Lower lobe of right lung (tissue), 2 donors: ENCODE data around the gene CMC1. TPM values are rescaled to one million over a fixed set of nuclear protein-coding genes. Genes with fewer than 3 reads are reported as not detected.
A peak's percentile ranks its signal among the peaks of the same experiment; 100 is the strongest.

Experiments
- ATAC-seq, 2 donors: fragments of 200-7000 bp; cut with Tn5 transposase; one replicate each; pipeline ENCODE4 v1.9.1; 2020 to 2022; ENCODE audit warnings: mild to moderate bottlenecking in 2 of 2, moderate library complexity in 2 of 2
- DNase-seq: peaks from one replicate; pipeline ENCODE4 v3.0.0-alpha.2; 2020
- H3K27ac ChIP-seq: fragments of 200-600 bp; one replicate; pipeline ENCODE4 v1.8.0; 2022
- H3K27me3 ChIP-seq: fragments of 200-600 bp; one replicate; pipeline ENCODE4 v1.8.0; 2022; ENCODE audit warnings: low read depth
- H3K36me3 ChIP-seq: fragments of 200-600 bp; one replicate; pipeline ENCODE4 v1.8.0; 2022; ENCODE audit warnings: mild to moderate bottlenecking
- H3K4me1 ChIP-seq: fragments of 200-600 bp; one replicate; pipeline ENCODE4 v1.8.0; 2022
- H3K4me3 ChIP-seq: fragments of 200-600 bp; one replicate; pipeline ENCODE4 v1.8.0; 2022; ENCODE audit warnings: mild to moderate bottlenecking
- H3K9me3 ChIP-seq: fragments of 200-600 bp; one replicate; pipeline ENCODE4 v1.8.0; 2022
- CTCF ChIP-seq: fragments of 200-600 bp; IDR thresholded peaks from one replicate; pipeline ENCODE4 v1.8.0; 2022; ENCODE audit warnings: antibody characterized with exemption, mild to moderate bottlenecking
- intact Hi-C: fragments of 100-400 bp; cut with DNase I; formaldehyde crosslinking; loops from one replicate; pipeline ENCODE4 v1.11.0; 2022
- total RNA-seq: library from RNA; stranded (reverse); fragmentation: NEBNext Ultra II Directional; extraction: Animal tissue kit (Norgen Biotek cat#: 25700); gene quantifications from one replicate; pipeline ENCODE4 v1.2.1, GENCODE V29; 2021
- donor health status: DM: no; HTN: yes; CAD: no; lungs with severe emphysema.

Gene CMC1
- total RNA-seq, 1 donor from 2014 or later: 23.6 TPM

- ATAC-seq (peak; percentile 94 to 95), DNase-seq (no peak)
- H3K36me3 ChIP-seq: no peaks in the 10 kb centered on the region
- peaks cover 53% of the 10 kb centered on the region for H3K4me1 ChIP-seq
- H3K9me3 ChIP-seq: peaks cover 5% of the 10 kb centered on the region
- H3K27me3 ChIP-seq: no peaks in the 10 kb centered on the region
- TF ChIP-seq CTCF: no peak
- H3K27ac ChIP-seq: peak overlapping the region; percentile 100
- intact Hi-C loops: no loop called here
- H3K4me3 ChIP-seq: peak overlapping the region; percentile 76
These were observed 106.8 kb downstream of the CMC1 start for GRCh38 chr3:28348265-28348628.

GRCh38 chr3:28348629-28349468, 107.4 kb downstream of the CMC1 start, which contains the start of the genes AZI2 and ZCWPW2:
AZI2 (minus strand) TSS chr3:28348824; CDS start chr3:28340617, 8,207 bp downstream.
ZCWPW2 (plus strand) TSS chr3:28348721; CDS start chr3:28413069, 64,348 bp downstream.
- Histone ChIP-seq H3K4me1 (peaks cover 47% of the 10 kb centered on the region), H3K9me3 (peaks cover 5% of the 10 kb centered on the region), H3K27me3 (no peaks in the 10 kb centered on the region), H3K36me3 (no peaks in the 10 kb centered on the region), H3K4me3 (peak within 1 kb of the TSS; percentile 76), H3K27ac (peak within 1 kb of the TSS; percentile 100)
- DNase-seq (peak; percentile 97), ATAC-seq (peak; percentile 98)
- TF ChIP-seq CTCF: peak; percentile 37
- intact Hi-C loops: no loop called here

GRCh38 chr3:28349469-28350000, 108.1 kb downstream of the CMC1 start:
- no peak for DNase-seq
- ATAC-seq: peak in 1 of 2 donors; percentile 14
- peak; percentile 5 for TF ChIP-seq CTCF

More at GRCh38 chr3:28349469-28350000, 108.1 kb downstream of the CMC1 start:
- intact Hi-C loops: no loop called here
- Histone ChIP-seq H3K4me1 (peaks cover 40% of the 10 kb centered on the region), H3K9me3 (peaks cover 5% of the 10 kb centered on the region), H3K27ac (peak overlapping the region; percentile 100), H3K4me3 (peak overlapping the region; percentile 76), H3K27me3 (no peaks in the 10 kb centered on the region), H3K36me3 (no peaks in the 10 kb centered on the region)

Other genes starting within 250 kb of the CMC1 start
- 1.1 TPM for gene ZCWPW2, start 107.1 kb downstream of the CMC1 start, total RNA-seq
- 109 TPM for gene AZI2, start 107.2 kb downstream of the CMC1 start, total RNA-seq